ENCODE data around the gene WHAMM. TPM values are rescaled to one million over a fixed set of nuclear protein-coding genes. Genes with fewer than 3 reads are reported as not detected.
"Not testable (repeated sequence)": the region's sequence is repeated elsewhere in the genome, so short reads cannot be mapped to it uniquely, and the experiment has no call there.

The WHAMM gene, protein sequence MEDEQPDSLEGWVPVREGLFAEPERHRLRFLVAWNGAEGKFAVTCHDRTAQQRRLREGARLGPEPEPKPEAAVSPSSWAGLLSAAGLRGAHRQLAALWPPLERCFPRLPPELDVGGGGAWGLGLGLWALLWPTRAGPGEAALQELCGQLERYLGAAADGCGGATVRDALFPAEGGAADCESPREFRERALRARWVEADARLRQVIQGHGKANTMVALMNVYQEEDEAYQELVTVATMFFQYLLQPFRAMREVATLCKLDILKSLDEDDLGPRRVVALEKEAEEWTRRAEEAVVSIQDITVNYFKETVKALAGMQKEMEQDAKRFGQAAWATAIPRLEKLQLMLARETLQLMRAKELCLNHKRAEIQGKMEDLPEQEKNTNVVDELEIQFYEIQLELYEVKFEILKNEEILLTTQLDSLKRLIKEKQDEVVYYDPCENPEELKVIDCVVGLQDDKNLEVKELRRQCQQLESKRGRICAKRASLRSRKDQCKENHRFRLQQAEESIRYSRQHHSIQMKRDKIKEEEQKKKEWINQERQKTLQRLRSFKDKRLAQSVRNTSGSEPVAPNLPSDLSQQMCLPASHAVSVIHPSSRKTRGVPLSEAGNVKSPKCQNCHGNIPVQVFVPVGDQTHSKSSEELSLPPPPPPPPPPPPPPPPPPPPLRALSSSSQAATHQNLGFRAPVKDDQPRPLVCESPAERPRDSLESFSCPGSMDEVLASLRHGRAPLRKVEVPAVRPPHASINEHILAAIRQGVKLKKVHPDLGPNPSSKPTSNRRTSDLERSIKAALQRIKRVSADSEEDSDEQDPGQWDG
- total RNA-seq = 5.7 TPM
- long read RNA-seq, full-length matches to known transcripts = 3 of 7 reads
- long read RNA-seq, partial matches to known transcripts = 2 of 7 reads
- long read RNA-seq, other reads (novel, unspliced or antisense) = 2 of 7 reads

DNA sequence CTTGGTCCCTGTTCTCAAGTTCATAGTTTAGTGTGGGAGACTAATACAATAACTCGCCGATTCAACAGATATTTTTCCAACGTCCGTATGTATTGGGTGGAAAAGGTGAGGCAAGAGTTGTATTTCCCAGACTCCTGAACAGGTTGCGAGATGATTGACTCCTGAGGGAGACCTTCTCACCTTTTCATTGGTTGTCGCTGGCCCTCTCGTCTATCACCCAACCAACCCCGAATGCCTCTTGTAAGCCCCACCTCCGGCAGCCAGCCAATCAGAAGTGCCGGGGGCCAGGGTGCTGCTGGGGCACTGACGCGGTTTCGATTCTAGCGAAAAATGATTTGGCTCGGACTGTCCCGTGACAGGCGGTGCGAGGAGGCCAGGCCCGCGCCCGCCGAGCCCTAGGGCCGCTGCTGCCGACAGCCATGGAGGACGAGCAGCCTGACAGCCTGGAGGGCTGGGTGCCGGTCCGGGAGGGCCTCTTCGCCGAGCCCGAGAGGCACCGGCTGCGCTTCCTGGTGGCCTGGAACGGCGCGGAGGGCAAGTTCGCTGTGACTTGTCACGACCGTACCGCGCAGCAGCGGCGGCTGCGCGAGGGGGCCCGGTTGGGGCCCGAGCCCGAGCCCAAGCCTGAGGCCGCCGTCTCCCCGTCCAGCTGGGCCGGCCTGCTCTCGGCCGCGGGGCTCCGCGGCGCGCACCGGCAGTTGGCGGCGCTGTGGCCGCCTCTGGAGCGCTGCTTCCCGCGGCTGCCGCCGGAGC lies at the start of gene WHAMM:
Gene WHAMM (plus strand): TSS at position 321 of the 753 bp plus-strand sequence. CDS start 99 bp downstream, at position 420.
- intact Hi-C loops (cut with DNase I) = loop anchor here (2.0 kb wide), 1 partner anchor 59 kb away; no protein-coding TSS in a partner anchor
- DNase-seq (ENCODE audit: missing footprints) (peak; percentile 99), ATAC-seq (peak; percentile 97)

DNA sequence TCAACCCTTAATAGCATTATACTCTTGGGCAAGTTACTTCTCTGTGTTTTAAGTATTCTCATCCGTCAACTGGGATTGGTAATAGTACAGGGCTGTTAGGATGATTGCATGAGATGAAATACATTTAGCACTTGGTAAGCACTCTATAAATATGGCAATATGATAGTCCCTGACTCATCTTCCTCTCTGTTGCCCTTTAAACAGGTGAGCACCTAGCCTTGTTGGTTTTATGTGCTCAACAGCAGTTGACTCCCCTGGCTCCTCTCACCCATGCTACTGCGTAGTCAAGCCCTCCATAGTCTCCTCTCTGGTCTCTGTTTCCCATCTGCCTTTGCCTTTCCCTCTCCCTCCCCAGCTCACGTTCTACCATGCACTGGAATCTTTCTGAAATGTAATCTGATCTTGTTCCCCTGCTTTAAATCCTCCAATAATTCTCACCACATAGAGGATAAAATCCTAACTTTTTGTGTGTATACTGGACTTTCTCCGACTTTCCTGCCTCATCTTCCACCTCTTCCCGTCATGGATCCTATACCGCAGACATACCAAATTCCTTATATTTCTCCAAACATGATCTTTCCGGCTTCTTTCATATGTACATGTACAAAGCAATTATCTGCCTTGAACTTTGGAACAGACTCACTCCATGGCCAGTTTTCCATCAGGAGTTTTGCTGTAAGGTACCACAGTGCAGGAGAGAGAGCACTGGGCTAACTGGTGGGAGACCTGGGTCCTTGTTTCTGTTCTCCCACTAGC lies 45.9 kb upstream of the WHAMM start:
- DNase-seq (ENCODE audit: missing footprints) (no peak), ATAC-seq (no peak)
- intact Hi-C loops (cut with DNase I) = no loop called here

DNA sequence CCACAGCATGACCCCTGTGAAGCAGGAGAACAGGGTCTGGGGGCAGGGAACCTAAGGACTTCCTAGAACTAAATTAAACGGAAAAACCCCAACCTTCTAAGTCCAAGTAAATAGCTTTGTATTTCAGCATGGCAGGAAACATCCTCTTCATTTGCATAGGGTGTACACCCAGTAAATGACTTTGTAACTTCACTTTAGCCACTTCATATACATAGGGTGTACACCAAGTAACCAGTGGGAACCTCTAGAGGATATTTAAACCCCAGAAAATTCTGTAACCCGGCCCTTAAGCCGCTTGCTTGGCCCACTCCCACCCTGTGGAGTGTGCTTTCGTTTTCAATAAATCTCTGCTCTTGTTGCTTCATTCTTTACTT lies 45.3 kb upstream of the WHAMM start:
- intact Hi-C loops (cut with DNase I) = no loop called here
- ATAC-seq (no peak), DNase-seq (ENCODE audit: missing footprints) (no peak)

DNA sequence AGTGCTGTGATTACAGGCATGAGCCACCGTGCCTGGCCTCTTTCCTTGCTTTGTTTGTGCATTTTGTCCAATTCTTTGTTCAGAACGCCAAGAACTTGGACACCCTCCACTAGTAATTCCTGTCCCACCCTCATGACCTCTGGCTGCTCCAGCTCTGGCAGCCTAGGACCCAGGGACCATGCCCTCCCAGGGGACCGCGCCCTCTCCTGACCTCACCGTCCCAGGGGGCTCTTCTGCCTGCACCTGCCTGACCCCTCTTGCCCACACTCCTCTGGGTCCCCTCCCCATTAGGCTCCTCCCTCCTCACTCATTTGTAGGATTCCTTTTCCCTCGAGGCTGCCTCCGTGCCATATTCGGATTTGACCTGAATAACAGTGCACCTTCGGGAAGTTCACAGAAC lies 44.7 kb upstream of the WHAMM start:
- intact Hi-C loops (cut with DNase I) = no loop called here
- DNase-seq (ENCODE audit: missing footprints) (no peak), ATAC-seq (no peak)

DNA sequence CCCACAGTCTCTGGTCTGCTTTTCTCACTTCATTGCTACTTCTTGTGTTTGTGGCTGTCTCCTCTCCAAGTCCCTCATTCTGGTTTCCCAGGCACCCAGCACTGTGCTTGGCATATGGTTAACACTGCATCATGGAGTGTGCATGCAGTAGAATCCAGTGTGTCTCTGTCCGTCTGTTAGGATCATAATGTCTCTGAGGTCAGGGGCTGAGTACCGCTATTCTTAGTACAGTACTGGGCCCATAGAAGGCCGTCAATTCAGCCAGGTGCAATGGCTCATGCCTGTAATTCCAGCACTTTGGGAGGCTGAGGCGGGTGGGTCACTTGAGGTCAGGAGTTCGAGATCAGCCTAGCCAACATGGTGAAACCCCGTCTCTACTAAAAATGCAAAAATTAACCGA lies 43.2 kb upstream of the WHAMM start:
- peak; percentile 29 for ATAC-seq
- intact Hi-C loops (cut with DNase I); DNase-seq (ENCODE audit: missing footprints): not testable (repeated sequence)

DNA sequence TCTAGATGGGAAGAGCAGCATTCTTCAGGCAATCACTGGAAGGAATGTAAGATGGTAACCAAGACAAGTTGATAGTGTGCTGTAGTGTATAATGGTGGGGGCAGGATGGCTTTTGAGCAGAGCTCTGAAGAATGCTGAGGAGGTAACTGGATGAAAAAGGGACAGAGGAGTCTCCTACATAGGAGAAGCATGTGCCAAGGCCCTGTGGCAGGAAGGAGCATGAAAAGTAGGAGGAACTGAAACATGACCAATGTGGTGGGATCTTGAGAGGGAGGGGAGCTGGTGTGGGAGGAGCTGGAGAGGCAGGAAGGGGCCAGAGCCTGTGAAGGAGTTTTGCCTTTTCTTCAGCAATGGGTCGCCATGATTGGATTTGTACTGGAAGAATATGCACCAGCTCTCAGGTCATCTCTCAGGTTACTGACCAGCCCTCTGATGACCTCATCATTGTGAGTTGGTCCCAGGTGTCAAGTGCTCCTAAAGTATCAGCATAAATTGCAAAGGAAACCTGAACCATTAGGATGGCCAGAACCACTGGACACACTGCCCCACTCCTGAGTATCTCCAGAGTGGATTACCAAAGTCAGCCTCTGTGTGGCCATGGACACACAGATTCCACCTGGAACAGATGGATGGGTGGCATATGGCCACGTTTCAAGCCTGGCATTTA lies 42.1 kb upstream of the WHAMM start:
- no peak for DNase-seq (ENCODE audit: missing footprints)
- intact Hi-C loops (cut with DNase I) = no loop called here
- no peak for ATAC-seq

DNA sequence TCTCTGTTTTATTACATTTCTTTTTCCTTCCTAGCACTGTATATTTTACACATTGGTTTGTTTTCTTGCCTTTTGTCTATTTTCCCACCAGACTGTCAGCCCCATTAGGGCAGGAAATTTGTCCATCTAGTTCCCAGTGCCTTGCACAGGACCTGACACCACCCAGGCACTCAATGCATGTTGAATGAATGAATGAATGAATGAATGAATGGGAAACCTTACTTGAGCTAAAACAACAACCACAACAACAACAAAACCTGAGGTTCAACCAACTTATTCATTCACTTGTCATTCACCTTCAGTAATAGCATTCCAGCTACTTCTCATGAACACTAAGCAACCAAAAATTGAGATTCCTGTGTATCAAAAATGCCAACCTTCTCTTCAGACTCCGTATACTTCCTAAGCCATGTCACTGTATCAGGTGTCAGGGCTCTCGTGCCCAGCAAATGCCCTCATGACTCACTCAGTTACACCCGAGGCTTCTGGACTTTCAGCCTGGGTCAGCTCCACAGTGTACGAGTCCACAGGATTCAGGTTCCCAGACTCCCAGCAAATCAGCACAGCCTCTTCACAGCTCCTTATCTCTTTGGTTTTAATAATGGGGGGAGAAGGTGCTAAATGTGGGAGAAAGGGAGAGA lies 40.9 kb upstream of the WHAMM start:
- ATAC-seq (no peak), DNase-seq (ENCODE audit: missing footprints) (no peak)
- intact Hi-C loops (cut with DNase I) = no loop called here

DNA sequence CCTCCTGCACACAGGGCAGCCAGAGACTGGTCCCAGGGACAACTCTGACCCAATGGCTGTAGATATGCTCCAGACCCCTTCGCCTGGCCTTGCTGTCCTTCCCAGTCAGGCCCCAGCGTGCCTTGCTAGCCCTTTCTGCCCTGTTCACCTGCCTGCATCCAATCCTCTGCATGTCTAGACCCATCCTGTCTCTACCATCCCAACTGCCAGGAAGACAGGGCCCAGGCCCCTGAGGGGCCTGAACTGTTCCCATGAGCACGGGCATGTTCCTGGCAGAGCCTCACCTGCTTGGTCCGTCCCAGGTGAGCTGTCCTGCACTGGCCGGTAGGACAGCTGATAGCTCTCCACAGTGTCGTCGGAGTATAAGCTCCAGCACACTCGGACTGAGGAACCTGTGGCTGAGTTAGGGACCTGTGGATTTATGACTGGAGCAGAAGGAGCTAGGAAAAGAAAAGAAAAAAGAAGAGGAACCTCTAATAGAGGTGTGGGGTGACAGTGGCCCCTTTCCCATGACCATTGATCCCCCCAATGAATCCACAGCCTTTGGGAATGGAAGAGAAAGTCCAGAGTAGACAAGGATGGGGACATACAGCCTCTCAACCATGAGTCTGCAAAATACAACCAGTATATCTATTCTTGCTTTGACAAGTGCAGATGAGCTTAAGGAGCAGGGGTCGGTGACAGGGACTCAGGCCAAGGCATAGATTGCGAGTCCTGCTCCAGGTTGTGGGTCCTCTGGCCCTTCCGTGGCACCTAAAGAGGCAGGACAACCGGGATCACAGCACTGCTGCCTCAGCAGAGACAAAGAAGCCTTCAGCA lies 37.4 kb upstream of the WHAMM start:
- no peak for ATAC-seq
- intact Hi-C loops (cut with DNase I) = no loop called here
- DNase-seq (ENCODE audit: missing footprints) = no peak

DNA sequence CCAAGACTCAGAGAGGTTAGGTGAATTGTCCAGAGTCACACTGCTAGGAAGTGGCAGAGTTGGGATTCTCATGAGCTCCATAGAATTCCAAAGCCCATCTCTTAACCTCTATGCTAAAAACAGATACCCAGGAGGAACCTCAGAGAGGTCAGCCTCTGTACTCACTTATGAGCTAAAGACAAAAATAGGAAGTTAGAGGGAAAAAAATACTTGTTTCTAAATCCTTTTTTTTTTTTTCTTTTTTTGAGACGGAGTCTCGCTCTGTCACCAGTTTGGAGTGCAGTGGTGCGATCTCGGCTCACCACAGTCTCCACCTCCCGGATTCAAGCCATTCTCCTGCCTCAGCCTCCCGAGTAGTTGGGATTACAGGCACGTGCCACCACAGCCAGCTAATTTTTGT lies 34.9 kb upstream of the WHAMM start:
- ATAC-seq (no peak), DNase-seq (ENCODE audit: missing footprints) (no peak)
- intact Hi-C loops (cut with DNase I) = no loop called here

DNA sequence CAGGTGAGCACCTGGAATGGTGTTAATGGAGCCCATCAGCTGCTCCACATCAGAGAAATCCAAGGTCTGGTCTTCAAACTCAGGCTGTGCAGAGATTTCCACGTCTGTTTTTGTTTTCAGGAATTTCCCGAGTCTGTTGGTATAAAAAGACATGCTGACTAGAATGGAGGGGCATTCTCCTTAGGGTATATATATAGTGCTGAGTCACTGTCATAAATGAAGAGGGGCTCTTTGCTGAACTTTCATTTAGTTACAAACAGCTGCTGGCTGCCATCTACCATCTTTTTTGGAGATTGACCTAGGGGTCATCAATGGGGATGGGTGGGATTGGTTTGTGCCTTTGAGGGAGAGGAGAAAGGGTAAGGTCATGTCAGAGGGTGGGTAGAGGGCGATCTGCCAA lies 30.7 kb upstream of the WHAMM start:
- no peak for DNase-seq (ENCODE audit: missing footprints)
- intact Hi-C loops (cut with DNase I) = no loop called here
- no peak for ATAC-seq

DNA sequence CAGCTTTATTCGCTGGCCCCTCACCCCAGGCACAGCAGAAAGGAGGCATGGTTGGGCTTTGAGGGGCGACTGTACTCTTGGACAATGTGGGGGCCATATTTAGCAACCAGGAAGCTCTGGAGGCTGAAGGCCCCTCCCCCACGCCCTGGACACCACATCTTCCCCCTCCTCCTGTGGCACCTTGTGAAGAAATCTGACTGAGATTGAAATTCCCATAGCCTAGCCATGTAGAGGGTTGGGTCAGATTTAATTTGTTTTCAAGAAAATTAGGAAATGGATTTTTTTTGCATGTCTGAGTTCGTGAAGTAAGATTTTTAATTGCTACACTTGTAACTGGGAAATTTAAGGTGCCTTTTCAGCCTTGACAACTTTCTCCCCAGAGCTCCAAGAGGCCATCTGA lies 28.1 kb upstream of the WHAMM start:
- ATAC-seq = no peak
- intact Hi-C loops (cut with DNase I) = no loop called here
- no peak for DNase-seq (ENCODE audit: missing footprints)

DNA sequence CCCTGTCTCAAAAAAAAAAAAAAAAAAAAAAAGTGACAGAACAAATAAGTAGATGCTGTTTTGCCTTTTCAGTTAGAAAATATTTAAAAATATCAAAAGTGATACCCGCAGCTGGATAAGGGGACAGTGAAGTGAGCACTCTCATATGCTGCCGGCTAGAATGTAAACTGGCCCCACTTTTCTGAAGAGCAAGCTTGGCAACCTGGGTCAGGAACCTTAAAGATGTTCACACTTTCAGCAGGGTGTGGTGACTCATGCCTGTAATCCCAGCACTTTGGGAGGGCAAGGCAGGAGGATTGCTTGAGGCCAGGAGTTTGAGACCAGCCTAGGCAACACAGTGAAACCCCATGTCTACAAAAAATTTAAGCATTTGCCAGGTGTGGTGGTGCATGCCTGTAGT lies 20.9 kb upstream of the WHAMM start:
- no peak for DNase-seq (ENCODE audit: missing footprints)
- intact Hi-C loops (cut with DNase I) = no loop called here
- no peak for ATAC-seq

DNA sequence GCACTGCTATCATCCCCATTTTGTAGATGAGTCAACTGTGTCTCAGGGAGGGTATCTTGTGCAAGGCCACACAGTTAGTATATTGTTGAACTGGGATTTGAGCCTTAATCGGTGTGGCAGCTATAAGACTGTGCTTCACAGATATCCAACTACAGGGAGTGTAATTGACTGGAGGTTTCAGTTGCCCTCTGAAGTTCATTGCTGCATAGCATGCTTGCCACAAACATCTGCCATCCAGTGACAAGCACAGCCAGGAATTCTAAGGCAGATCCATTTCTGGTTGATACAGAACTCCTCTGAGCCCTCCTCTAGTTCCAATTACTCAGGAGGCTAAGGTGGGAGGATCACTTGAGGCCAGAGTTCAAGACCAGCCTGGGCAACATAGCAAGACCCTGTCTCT lies 19.9 kb upstream of the WHAMM start:
- DNase-seq (ENCODE audit: missing footprints) = no peak
- no peak for ATAC-seq
- intact Hi-C loops (cut with DNase I) = no loop called here

DNA sequence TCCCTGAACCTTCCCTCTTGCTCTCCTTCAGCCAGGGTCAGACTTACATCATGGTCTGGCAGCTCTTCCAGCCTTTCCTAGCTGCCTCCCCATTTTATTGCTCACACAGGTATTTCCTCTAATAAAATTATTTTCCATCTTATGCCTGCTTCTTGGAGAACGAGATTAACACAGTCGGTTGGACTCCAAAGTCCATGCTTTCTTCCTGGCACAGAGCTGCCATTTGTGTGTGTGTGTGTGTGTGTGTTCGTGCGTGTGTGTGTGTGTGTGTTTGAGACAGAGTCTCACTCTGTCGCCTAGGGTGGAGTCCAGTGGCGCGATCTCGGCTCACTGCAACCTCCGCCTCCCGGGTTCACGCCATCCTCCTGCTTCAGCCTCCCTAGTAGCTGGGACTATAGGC lies 19.1 kb upstream of the WHAMM start:
- intact Hi-C loops (cut with DNase I) = no loop called here
- DNase-seq (ENCODE audit: missing footprints) (no peak), ATAC-seq (no peak)

DNA sequence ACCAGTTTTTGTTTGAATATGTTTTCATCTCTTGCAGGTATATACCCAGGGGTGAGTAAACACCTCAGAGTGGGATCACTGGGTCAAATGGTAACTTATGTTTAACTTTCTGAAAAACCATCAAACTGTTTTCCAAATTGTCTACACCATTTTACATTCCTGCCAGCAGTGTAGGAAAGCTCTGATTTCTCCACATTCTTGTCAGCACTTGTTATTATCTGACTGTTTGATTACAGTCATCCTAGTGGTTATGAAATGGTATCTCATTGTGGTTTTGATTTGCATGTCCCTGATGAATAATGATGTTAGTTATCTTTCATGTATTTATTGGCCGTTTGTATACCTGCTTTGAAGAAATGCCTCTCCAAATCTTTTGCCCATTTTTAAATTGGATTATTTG lies 17.4 kb upstream of the WHAMM start:
- no peak for ATAC-seq
- no peak for DNase-seq (ENCODE audit: missing footprints)
- intact Hi-C loops (cut with DNase I) = no loop called here

DNA sequence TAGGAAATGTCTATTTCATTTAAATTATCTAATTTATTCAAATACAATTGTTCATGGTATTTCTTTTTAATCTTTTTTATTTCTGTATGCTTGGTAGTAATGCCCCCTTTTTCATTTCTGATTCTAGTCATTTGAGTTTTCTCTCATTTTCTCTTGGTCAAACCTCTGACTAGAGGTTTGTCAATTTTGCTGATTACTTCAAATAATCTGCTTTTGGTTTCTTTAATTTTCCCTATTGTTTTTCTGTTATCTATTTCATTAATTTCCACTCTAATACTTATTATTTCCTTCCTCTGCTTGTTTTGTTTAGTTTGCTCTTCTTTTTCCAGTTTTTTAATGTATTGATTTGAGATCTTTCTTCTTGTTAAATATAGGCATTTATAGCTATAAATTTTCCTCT lies 15.7 kb upstream of the WHAMM start:
- ATAC-seq = no peak
- intact Hi-C loops (cut with DNase I) = no loop called here
- DNase-seq (ENCODE audit: missing footprints) = no peak

DNA sequence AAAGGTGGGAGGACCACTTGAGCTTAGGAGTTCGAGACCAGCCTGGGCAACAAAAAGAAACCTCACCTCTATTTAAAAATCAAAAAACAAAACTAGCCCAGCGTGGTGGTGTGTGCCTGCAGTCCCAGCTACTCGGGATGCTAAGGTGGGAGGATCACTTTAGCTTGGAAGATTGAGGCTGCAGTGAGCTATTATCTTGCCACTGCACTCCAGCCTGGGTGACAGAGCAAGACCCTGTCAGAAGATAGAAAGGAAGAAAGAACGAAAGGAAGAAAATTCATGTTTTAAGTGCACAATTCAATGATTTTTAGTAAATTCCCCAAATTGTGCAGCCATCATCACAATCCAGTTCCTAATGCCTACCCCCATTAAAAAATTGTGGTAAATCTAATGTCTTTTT lies 11.3 kb upstream of the WHAMM start:
- intact Hi-C loops (cut with DNase I) = no loop called here
- ATAC-seq (no peak), DNase-seq (ENCODE audit: missing footprints) (no peak)

All from Right ventricle myocardium inferior (tissue), 1 donor.